Measurements from ENCODE around the gene MKRN1. TPM values are rescaled to one million over a fixed set of nuclear protein-coding genes. Genes with fewer than 3 reads are reported as not detected.

The MKRN1 gene
- total RNA-seq, 1 donor from 2014 or later: 111 TPM

DNA sequence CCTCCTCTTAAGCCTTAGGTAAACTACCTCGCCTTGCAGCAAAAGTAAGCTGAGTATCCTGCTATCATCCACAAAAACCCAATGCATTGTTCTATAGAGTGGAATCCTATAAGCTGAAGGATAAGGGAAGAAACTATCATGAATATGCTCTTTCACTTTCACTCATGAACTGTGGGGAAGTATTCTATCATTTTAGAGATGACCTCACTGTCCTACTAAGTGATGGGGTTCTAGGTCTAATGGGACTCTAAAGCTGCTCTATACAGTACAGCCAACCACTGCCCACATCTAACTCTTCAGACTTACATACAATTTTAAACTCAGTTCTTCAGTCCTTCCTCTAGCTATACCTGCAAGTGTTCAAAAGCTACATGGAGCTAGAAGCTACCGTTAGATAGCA is 16.2 kb downstream of the MKRN1 start:
- no peak overlapping the region for H3K4me3 Mint-ChIP-seq (ENCODE audit: unreplicated experiment)
- peaks cover 4% of the 10 kb centered on the region for H3K4me1 Mint-ChIP-seq (ENCODE audit: unreplicated experiment)
- no peak overlapping the region for H3K27ac Mint-ChIP-seq (ENCODE audit: unreplicated experiment)
- TF ChIP-seq, protein P1, sequence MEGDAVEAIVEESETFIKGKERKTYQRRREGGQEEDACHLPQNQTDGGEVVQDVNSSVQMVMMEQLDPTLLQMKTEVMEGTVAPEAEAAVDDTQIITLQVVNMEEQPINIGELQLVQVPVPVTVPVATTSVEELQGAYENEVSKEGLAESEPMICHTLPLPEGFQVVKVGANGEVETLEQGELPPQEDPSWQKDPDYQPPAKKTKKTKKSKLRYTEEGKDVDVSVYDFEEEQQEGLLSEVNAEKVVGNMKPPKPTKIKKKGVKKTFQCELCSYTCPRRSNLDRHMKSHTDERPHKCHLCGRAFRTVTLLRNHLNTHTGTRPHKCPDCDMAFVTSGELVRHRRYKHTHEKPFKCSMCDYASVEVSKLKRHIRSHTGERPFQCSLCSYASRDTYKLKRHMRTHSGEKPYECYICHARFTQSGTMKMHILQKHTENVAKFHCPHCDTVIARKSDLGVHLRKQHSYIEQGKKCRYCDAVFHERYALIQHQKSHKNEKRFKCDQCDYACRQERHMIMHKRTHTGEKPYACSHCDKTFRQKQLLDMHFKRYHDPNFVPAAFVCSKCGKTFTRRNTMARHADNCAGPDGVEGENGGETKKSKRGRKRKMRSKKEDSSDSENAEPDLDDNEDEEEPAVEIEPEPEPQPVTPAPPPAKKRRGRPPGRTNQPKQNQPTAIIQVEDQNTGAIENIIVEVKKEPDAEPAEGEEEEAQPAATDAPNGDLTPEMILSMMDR (IDR thresholded peaks at IDR 0.05): no peak
- H3K27me3 Mint-ChIP-seq (ENCODE audit: unreplicated experiment): no peaks in the 10 kb centered on the region
- no peak for DNase-seq (ENCODE audit: extremely low spot score, unreplicated experiment)
- H3K36me3 Mint-ChIP-seq (ENCODE audit: unreplicated experiment): peaks cover 35% of the 10 kb centered on the region
- H3K9me3 Mint-ChIP-seq (ENCODE audit: unreplicated experiment): no peaks in the 10 kb centered on the region

GRCh38 chr7:140458916-140459315 is 20.4 kb downstream of the MKRN1 start:
- H3K27me3 Mint-ChIP-seq (ENCODE audit: unreplicated experiment): no peaks in the 10 kb centered on the region
- H3K36me3 Mint-ChIP-seq (ENCODE audit: unreplicated experiment): peaks cover 55% of the 10 kb centered on the region
- no peak overlapping the region for H3K4me3 Mint-ChIP-seq (ENCODE audit: unreplicated experiment)
- TF ChIP-seq, protein P1 (IDR thresholded peaks at IDR 0.05): no peak
- H3K4me1 Mint-ChIP-seq (ENCODE audit: unreplicated experiment): peaks cover 4% of the 10 kb centered on the region
- no peak for DNase-seq (ENCODE audit: extremely low spot score, unreplicated experiment)
- no peaks in the 10 kb centered on the region for H3K9me3 Mint-ChIP-seq (ENCODE audit: unreplicated experiment)
- H3K27ac Mint-ChIP-seq (ENCODE audit: unreplicated experiment): no peak overlapping the region

- Mint-ChIP-seq H3K36me3 (ENCODE audit: unreplicated experiment) (peaks cover 61% of the 10 kb centered on the region), H3K27ac (ENCODE audit: unreplicated experiment) (no peak overlapping the region), H3K9me3 (ENCODE audit: unreplicated experiment) (no peaks in the 10 kb centered on the region), H3K27me3 (ENCODE audit: unreplicated experiment) (no peaks in the 10 kb centered on the region), H3K4me1 (ENCODE audit: unreplicated experiment) (peaks cover 4% of the 10 kb centered on the region), H3K4me3 (ENCODE audit: unreplicated experiment) (no peak overlapping the region)
- TF ChIP-seq, protein P1 (IDR thresholded peaks at IDR 0.05): no peak
- no peak for DNase-seq (ENCODE audit: extremely low spot score, unreplicated experiment)
These were observed 21.1 kb downstream of the MKRN1 start for GRCh38 chr7:140458201-140458600.

GRCh38 chr7:140456551-140457051 is 22.7 kb downstream of the MKRN1 start:
- Mint-ChIP-seq H3K27me3 (ENCODE audit: unreplicated experiment) (no peaks in the 10 kb centered on the region), H3K4me1 (ENCODE audit: unreplicated experiment) (peaks cover 4% of the 10 kb centered on the region), H3K9me3 (ENCODE audit: unreplicated experiment) (no peaks in the 10 kb centered on the region), H3K36me3 (ENCODE audit: unreplicated experiment) (peaks cover 70% of the 10 kb centered on the region), H3K4me3 (ENCODE audit: unreplicated experiment) (no peak overlapping the region), H3K27ac (ENCODE audit: unreplicated experiment) (no peak overlapping the region)
- no peak for DNase-seq (ENCODE audit: extremely low spot score, unreplicated experiment)
- TF ChIP-seq, protein P1 (IDR thresholded peaks at IDR 0.05): no peak

DNA sequence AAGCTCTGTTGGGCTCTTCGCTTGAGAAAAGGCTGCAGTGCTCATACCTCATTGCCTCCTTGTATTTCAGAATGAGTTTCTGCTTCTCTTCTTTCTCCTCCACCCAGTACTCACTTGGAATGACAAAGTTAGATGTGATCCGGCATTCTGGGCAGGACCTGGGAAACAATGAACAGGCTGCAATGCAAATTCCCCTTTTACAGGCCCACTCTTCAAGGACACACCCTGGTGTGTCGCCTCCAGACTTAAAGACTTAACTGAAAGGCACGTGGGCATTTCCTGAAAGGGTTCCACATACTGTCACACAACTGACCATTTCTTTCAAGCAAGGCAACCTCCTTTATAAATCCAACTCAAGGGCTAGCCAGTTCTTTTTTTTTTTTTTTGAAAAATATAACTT is 23.6 kb downstream of the MKRN1 start:
- TF ChIP-seq, protein P1 (IDR thresholded peaks at IDR 0.05): no peak
- no peak for DNase-seq (ENCODE audit: extremely low spot score, unreplicated experiment)
- H3K9me3 Mint-ChIP-seq (ENCODE audit: unreplicated experiment): no peaks in the 10 kb centered on the region
- H3K4me1 Mint-ChIP-seq (ENCODE audit: unreplicated experiment): peaks cover under 1% of the 10 kb centered on the region
- H3K27ac Mint-ChIP-seq (ENCODE audit: unreplicated experiment): no peak overlapping the region
- no peak overlapping the region for H3K4me3 Mint-ChIP-seq (ENCODE audit: unreplicated experiment)
- H3K27me3 Mint-ChIP-seq (ENCODE audit: unreplicated experiment): no peaks in the 10 kb centered on the region
- H3K36me3 Mint-ChIP-seq (ENCODE audit: unreplicated experiment): peaks cover 63% of the 10 kb centered on the region
